HepG2 (cell line): Measurements from ENCODE around the gene IDH3G. TPM values are rescaled to one million over a fixed set of nuclear protein-coding genes. Genes with fewer than 3 reads are reported as not detected.
A peak's percentile ranks its signal among the peaks of the same experiment; 100 is the strongest.

Source experiments
- BORCS8-MEF2B ChIP-seq: sonication (generic); formaldehyde crosslinking; IDR thresholded peaks from 2 replicates; pipeline ENCODE4 v1.8.0; 2022; ENCODE audit warnings: mild to moderate bottlenecking, missing genetic modification reagents
- GATA4 ChIP-seq: sonication (generic); IDR thresholded peaks from 2 replicates; pipeline ENCODE4 v1.6.1; 2016; ENCODE audit warnings: antibody characterized with exemption, low read depth, borderline replicate concordance
- HNF4A ChIP-seq: sonication (generic); formaldehyde crosslinking; IDR thresholded peaks from 2 replicates; pipeline ENCODE4 v1.4.0; 2020; ENCODE audit warnings: missing genetic modification reagents
- KDM5B ChIP-seq: sonication (generic); formaldehyde crosslinking; IDR thresholded peaks from 2 replicates; pipeline ENCODE4 v1.4.0; 2020; ENCODE audit warnings: missing genetic modification reagents, mild to moderate bottlenecking, borderline replicate concordance
- MXI1 ChIP-seq: IDR thresholded peaks from 3 replicates; pipeline ENCODE4 v1.6.1; 2012; ENCODE audit warnings: low read depth, low read length, inconsistent platforms, borderline replicate concordance
- MYC ChIP-seq: sonication (generic); formaldehyde crosslinking; IDR thresholded peaks from 2 replicates; pipeline ENCODE4 v1.9.0; 2021; ENCODE audit warnings: missing genetic modification reagents, borderline replicate concordance
- RBAK ChIP-seq: sonication (generic); formaldehyde crosslinking; IDR thresholded peaks from 2 replicates; pipeline ENCODE4 v1.5.1; 2020; ENCODE audit warnings: mild to moderate bottlenecking, missing genetic modification reagents
- RFX5 ChIP-seq: IDR thresholded peaks from 2 replicates; pipeline ENCODE4 v1.6.1; 2011; ENCODE audit warnings: low read depth, low read length, improper control_type of control experiment
- SALL1 ChIP-seq: sonication (generic); formaldehyde crosslinking; IDR thresholded peaks from 2 replicates; pipeline ENCODE4 v1.8.0; 2022; ENCODE audit warnings: mild to moderate bottlenecking, missing genetic modification reagents
- SMYD3 ChIP-seq: sonication (generic); formaldehyde crosslinking; IDR thresholded peaks from 2 replicates; pipeline ENCODE4 v1.8.1; 2023; ENCODE audit warnings: mild to moderate bottlenecking, missing genetic modification reagents
- SP140L ChIP-seq: sonication (generic); formaldehyde crosslinking; IDR thresholded peaks from 2 replicates; pipeline ENCODE4 v1.4.0; 2020; ENCODE audit warnings: missing genetic modification reagents, borderline replicate concordance
- SPEN ChIP-seq: sonication (generic); formaldehyde crosslinking; IDR thresholded peaks from 2 replicates; pipeline ENCODE4 v1.5.1; 2020; ENCODE audit warnings: low read depth, mild to moderate bottlenecking, missing genetic modification reagents
- TEAD2 ChIP-seq: sonication (generic); formaldehyde crosslinking; IDR thresholded peaks from 2 replicates; pipeline ENCODE4 v1.9.0; 2021; ENCODE audit warnings: missing genetic modification reagents
- ZBTB38 ChIP-seq: sonication (generic); formaldehyde crosslinking; IDR thresholded peaks from 2 replicates; pipeline ENCODE4 v1.5.1; 2020; ENCODE audit warnings: mild to moderate bottlenecking, missing genetic modification reagents
- ZNF160 ChIP-seq: sonication (generic); formaldehyde crosslinking; IDR thresholded peaks from 2 replicates; pipeline ENCODE4 v1.8.0; 2022; ENCODE audit warnings: mild to moderate bottlenecking, inconsistent platforms, missing genetic modification reagents
- ZNF605 ChIP-seq: sonication (generic); formaldehyde crosslinking; IDR thresholded peaks from 2 replicates; pipeline ENCODE4 v1.8.0; 2022; ENCODE audit warnings: mild to moderate bottlenecking, missing genetic modification reagents
- ZNF775 ChIP-seq: sonication (generic); formaldehyde crosslinking; IDR thresholded peaks from 2 replicates; pipeline ENCODE4 v1.4.0; 2020; ENCODE audit warnings: missing genetic modification reagents, mild to moderate bottlenecking, moderate library complexity, borderline replicate concordance
- polyA plus RNA-seq, 8 experiments: library from polyadenylated mRNA; depleted of rRNA in 3 of 8; stranded (reverse) in 7 of 8; unstranded in 1 of 8; fragments of >200 nt; fragmentation: Illumina TruSeq in 4 of 8; extraction: Trizol in 4 of 8; gene quantifications; 2 replicates each; pipeline versions ENCODE4 v1.2.1 to v1.2.3, GENCODE V29; 2011 to 2016; ENCODE audit warnings: low read depth in 4 of 8, missing spikeins in 1 of 8, mixed read lengths in 1 of 8; ENCODE audit not compliant: insufficient read depth in 1 of 8
- total RNA-seq, 5 experiments: library from RNA; depleted of rRNA; stranded (reverse); fragments of >200 nt; fragmentation: Illumina TruSeq; extraction: Trizol; gene quantifications; 2 replicates each; pipeline ENCODE4 v1.2.3, GENCODE V29; 2016; ENCODE audit warnings: low read depth in 1 of 5
- TF ChIP-seq, protein P1 (sequence below): sonication (generic); formaldehyde crosslinking; IDR thresholded peaks from 2 replicates; pipeline ENCODE4 v1.5.1; 2020; ENCODE audit warnings: mild to moderate bottlenecking, missing genetic modification reagents, moderate library complexity
- TF ChIP-seq, protein P2 (sequence below): sonication (generic); formaldehyde crosslinking; IDR thresholded peaks from 2 replicates; pipeline ENCODE4 v1.4.0; 2020; ENCODE audit warnings: mild to moderate bottlenecking, missing genetic modification reagents
- TF ChIP-seq, protein P3 (sequence below): IDR thresholded peaks from 2 replicates; pipeline ENCODE4 v1.6.1; 2016; ENCODE audit warnings: missing compliant biosample characterization, missing genetic modification reagents, borderline replicate concordance
- TF ChIP-seq, protein P4 (sequence below): IDR thresholded peaks from 2 replicates; pipeline ENCODE4 v1.6.1; 2016; ENCODE audit warnings: missing compliant biosample characterization, missing genetic modification reagents, borderline replicate concordance
- TF ChIP-seq, protein P5 (sequence below): sonication (generic); formaldehyde crosslinking; IDR thresholded peaks from 2 replicates; pipeline ENCODE4 v1.8.0; 2022; ENCODE audit warnings: mild to moderate bottlenecking, missing genetic modification reagents

IDH3G gene
- total and polyA plus RNA-seq, 2 of the 13 experiments (the other 11 are each of a cell fraction or from before 2014, with no cell fraction given): 18.7 to 35.5 TPM

DNA sequence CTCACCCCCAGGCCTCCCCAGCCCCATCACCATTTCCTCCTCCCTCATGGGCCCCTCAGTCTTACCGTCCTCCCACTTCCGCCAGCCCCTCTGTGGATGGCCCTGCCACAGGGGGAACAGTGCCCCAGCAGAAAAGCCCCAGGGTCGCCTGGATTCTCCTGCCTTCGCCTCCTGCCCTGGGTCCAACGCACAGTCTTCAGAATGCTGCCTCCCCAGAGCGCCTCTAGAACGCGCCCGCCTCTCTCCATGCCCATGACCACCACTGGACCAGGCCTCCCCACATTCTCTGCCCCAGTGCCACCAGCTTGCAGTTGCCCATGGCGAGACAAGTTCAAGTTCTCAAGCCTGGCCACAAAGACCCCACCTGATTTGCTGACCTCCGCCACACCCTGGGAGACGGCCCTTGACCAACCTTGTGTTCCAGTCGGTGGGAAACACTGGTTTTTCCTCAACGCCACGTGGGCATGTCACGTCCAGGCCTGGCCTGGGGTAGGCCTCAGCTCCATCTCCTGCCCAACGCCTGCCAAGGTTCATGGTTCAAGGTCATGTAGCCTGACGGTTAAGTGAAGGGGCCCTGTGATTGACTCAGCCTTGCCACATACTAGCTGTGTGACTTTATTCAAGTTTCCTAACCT is 30.8 kb downstream of the IDH3G start (continued):
- TF ChIP-seq, protein P1, sequence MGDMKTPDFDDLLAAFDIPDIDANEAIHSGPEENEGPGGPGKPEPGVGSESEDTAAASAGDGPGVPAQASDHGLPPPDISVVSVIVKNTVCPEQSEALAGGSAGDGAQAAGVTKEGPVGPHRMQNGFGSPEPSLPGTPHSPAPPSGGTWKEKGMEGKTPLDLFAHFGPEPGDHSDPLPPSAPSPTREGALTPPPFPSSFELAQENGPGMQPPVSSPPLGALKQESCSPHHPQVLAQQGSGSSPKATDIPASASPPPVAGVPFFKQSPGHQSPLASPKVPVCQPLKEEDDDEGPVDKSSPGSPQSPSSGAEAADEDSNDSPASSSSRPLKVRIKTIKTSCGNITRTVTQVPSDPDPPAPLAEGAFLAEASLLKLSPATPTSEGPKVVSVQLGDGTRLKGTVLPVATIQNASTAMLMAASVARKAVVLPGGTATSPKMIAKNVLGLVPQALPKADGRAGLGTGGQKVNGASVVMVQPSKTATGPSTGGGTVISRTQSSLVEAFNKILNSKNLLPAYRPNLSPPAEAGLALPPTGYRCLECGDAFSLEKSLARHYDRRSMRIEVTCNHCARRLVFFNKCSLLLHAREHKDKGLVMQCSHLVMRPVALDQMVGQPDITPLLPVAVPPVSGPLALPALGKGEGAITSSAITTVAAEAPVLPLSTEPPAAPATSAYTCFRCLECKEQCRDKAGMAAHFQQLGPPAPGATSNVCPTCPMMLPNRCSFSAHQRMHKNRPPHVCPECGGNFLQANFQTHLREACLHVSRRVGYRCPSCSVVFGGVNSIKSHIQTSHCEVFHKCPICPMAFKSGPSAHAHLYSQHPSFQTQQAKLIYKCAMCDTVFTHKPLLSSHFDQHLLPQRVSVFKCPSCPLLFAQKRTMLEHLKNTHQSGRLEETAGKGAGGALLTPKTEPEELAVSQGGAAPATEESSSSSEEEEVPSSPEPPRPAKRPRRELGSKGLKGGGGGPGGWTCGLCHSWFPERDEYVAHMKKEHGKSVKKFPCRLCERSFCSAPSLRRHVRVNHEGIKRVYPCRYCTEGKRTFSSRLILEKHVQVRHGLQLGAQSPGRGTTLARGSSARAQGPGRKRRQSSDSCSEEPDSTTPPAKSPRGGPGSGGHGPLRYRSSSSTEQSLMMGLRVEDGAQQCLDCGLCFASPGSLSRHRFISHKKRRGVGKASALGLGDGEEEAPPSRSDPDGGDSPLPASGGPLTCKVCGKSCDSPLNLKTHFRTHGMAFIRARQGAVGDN (CRISPR knock-in tag): peak; percentile 83
- TF ChIP-seq, protein P2, sequence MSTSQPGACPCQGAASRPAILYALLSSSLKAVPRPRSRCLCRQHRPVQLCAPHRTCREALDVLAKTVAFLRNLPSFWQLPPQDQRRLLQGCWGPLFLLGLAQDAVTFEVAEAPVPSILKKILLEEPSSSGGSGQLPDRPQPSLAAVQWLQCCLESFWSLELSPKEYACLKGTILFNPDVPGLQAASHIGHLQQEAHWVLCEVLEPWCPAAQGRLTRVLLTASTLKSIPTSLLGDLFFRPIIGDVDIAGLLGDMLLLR (CRISPR knock-in tag): no peak
- TF ChIP-seq KDM5B (CRISPR knock-in tag): 0 out of 2 replicates have a peak, but pooled peaks have one; percentile 0
- no peak for TF ChIP-seq ZBTB38 (CRISPR knock-in tag)
- TF ChIP-seq, protein P3, sequence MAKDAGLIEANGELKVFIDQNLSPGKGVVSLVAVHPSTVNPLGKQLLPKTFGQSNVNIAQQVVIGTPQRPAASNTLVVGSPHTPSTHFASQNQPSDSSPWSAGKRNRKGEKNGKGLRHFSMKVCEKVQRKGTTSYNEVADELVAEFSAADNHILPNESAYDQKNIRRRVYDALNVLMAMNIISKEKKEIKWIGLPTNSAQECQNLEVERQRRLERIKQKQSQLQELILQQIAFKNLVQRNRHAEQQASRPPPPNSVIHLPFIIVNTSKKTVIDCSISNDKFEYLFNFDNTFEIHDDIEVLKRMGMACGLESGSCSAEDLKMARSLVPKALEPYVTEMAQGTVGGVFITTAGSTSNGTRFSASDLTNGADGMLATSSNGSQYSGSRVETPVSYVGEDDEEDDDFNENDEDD (CRISPR knock-in tag): peak; percentile 41; the same call in 1 of the 2 replicates
- TF ChIP-seq, protein P4, sequence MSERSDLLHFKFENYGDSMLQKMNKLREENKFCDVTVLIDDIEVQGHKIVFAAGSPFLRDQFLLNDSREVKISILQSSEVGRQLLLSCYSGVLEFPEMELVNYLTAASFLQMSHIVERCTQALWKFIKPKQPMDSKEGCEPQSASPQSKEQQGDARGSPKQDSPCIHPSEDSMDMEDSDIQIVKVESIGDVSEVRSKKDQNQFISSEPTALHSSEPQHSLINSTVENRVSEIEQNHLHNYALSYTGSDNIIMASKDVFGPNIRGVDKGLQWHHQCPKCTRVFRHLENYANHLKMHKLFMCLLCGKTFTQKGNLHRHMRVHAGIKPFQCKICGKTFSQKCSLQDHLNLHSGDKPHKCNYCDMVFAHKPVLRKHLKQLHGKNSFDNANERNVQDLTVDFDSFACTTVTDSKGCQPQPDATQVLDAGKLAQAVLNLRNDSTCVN (CRISPR knock-in tag): no peak
- no peak for TF ChIP-seq RFX5
- TF ChIP-seq MYC (CRISPR knock-in tag): peak; percentile 49
- TF ChIP-seq ZNF160 (CRISPR knock-in tag): no peak
- 0 out of 2 replicates have a peak, but pooled peaks have one; percentile 34 for TF ChIP-seq TEAD2
- no peak for TF ChIP-seq ZNF775 (CRISPR knock-in tag)
- 0 out of 2 replicates have a peak, but pooled peaks have one; percentile 16 for TF ChIP-seq BORCS8-MEF2B (CRISPR knock-in tag)
- TF ChIP-seq SALL1: peak; percentile 44
- no peak for TF ChIP-seq SP140L (CRISPR knock-in tag)
- TF ChIP-seq, protein P5, sequence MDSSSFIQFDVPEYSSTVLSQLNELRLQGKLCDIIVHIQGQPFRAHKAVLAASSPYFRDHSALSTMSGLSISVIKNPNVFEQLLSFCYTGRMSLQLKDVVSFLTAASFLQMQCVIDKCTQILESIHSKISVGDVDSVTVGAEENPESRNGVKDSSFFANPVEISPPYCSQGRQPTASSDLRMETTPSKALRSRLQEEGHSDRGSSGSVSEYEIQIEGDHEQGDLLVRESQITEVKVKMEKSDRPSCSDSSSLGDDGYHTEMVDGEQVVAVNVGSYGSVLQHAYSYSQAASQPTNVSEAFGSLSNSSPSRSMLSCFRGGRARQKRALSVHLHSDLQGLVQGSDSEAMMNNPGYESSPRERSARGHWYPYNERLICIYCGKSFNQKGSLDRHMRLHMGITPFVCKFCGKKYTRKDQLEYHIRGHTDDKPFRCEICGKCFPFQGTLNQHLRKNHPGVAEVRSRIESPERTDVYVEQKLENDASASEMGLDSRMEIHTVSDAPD (CRISPR knock-in tag): no peak
- no peak for TF ChIP-seq MXI1
- TF ChIP-seq ZNF605 (CRISPR knock-in tag): 0 out of 2 replicates have a peak, but pooled peaks have one; percentile 58
- TF ChIP-seq GATA4: no peak
- TF ChIP-seq RBAK (CRISPR knock-in tag): no peak
- TF ChIP-seq SMYD3 (CRISPR knock-in tag): no peak
- peak; percentile 41; the same call in 1 of the 2 replicates for TF ChIP-seq SPEN
- peak; percentile 74 for TF ChIP-seq HNF4A (CRISPR knock-in tag)
